ENCODE data around the gene SAP30BP. TPM values are rescaled to one million over a fixed set of nuclear protein-coding genes. Genes with fewer than 3 reads are reported as not detected.
A peak's percentile ranks its signal among the peaks of the same experiment; 100 is the strongest.

SAP30BP gene
- total RNA-seq, 1 experiment from 2014 or later = 149 TPM

DNA sequence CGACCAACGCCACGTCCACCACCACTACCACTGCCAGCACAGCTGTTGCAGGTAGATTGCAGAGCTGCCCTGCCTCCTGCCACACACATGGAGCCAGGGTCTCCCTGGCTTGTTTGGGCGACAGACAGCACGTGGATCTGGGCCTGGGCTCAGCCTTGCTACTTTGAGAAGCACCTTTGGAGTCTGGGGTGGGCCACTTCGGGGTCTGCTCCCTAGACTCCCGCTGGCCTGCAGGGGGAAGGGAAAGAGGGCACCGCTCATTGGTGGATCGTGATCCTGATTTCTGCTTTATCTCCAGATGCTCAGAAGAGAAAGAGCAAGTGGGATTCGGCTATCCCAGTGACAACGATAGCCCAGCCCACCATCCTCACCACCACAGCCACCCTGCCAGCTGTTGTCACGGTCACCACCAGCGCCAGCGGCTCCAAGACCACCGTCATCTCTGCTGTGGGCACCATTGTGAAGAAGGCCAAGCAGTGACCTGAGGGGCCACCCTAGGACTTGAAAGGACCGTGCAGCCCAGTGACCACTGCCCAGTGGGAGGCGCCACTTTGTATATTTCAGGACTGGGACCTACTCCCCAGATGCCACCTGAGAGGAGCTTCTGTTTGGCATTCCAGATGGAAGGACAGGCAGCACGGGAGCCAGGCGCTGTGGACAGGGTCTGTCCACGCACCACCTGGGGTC lies 39.0 kb downstream of the SAP30BP start:
- intact Hi-C loops (cut with micrococcal nuclease) = loop anchor here (2.0 kb wide), 1 partner anchor 15 kb away; the partner anchor contains the start of gene ITGB4
- peak overlapping the region; percentile 64 for H3K9ac ChIP-seq (ENCODE audit: low read length)
- H2AFZ ChIP-seq (ENCODE audit: low read depth, low read length, poor library complexity, severe bottlenecking) = no peak overlapping the region
- no peaks in the 10 kb centered on the region for H4K20me1 ChIP-seq (ENCODE audit: insufficient read depth)
- no peaks in the 10 kb centered on the region for H3K9me2 ChIP-seq (ENCODE audit: insufficient read depth)
- peaks cover 4% of the 10 kb centered on the region; the same call in 1 of the 2 replicates for H3K79me2 ChIP-seq (ENCODE audit: insufficient read depth, low read length)
- no peaks in the 10 kb centered on the region for H3K9me3 ChIP-seq (ENCODE audit: control insufficient read depth in 1 of 2, insufficient read depth in 1 of 2, low read depth in 1 of 2, low read length in 2 of 2)
- ChIA-PET POLR2A (interaction anchor here (0.7 to 5.4 kb wide), 6 partner anchors 13 to 170 kb away, joined by 3 to 45 read pairs (median 13); partner anchors contain the start of gene ITGB4), RAD21 (ENCODE audit: low non-redundant PET in 1 of 2, low total read pairs in 2 of 2, uncharacterized antibody in 2 of 2, unreplicated experiment in 2 of 2) (interaction anchor here (1.0 to 1.6 kb wide), 3 partner anchors 10 to 31 kb away, joined by 3 to 5 read pairs (median 4); no protein-coding TSS in a partner anchor), CTCF (interaction anchor here (1.2 to 2.6 kb wide), 7 partner anchors 11 to 73 kb away, joined by 4 to 17 read pairs (median 12); partner anchors contain the start of genes ITGB4 and SMIM5)
- H3K4me3 ChIP-seq (replicated peaks in 1 of 2; ENCODE audit: low read depth in 1 of 2, low read length in 2 of 2) = peak overlapping the region in 1 of 2 experiments; percentile 43; a peak in 2 of 4 replicates
- H3K27ac ChIP-seq (ENCODE audit: low read depth, low read length) = peak overlapping the region; percentile 85
- no peaks in the 10 kb centered on the region for H3K27me3 ChIP-seq (ENCODE audit: insufficient read depth, low read length)
- DNase-seq (ENCODE audit: low read depth, low spot score) (no peak), ATAC-seq (no peak; the same call in 1 of the 2 replicates)
- BruUV-seq (replicated peaks) = no TSS peak
- H3K4me1 ChIP-seq (ENCODE audit: control insufficient read depth in 1 of 2, insufficient read depth in 2 of 2, low read length in 2 of 2) = peaks cover 58 to 96% of the 10 kb centered on the region in 2 experiments
- peaks cover 24 to 63% of the 10 kb centered on the region in 2 experiments for H3K36me3 ChIP-seq (ENCODE audit: control insufficient read depth in 1 of 2, insufficient read depth in 2 of 2, low read length in 2 of 2)
- peak overlapping the region; percentile 86 for H3K4me2 ChIP-seq (ENCODE audit: low read length)
- TF ChIP-seq, protein P1, sequence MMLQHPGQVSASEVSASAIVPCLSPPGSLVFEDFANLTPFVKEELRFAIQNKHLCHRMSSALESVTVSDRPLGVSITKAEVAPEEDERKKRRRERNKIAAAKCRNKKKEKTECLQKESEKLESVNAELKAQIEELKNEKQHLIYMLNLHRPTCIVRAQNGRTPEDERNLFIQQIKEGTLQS (IDR thresholded peaks at IDR 0.05) = no peak
- no peak for TF ChIP-seq ZNF274 (IDR thresholded peaks at IDR 0.05; ENCODE audit: low read depth, low read length)
- TF ChIP-seq, protein P2, sequence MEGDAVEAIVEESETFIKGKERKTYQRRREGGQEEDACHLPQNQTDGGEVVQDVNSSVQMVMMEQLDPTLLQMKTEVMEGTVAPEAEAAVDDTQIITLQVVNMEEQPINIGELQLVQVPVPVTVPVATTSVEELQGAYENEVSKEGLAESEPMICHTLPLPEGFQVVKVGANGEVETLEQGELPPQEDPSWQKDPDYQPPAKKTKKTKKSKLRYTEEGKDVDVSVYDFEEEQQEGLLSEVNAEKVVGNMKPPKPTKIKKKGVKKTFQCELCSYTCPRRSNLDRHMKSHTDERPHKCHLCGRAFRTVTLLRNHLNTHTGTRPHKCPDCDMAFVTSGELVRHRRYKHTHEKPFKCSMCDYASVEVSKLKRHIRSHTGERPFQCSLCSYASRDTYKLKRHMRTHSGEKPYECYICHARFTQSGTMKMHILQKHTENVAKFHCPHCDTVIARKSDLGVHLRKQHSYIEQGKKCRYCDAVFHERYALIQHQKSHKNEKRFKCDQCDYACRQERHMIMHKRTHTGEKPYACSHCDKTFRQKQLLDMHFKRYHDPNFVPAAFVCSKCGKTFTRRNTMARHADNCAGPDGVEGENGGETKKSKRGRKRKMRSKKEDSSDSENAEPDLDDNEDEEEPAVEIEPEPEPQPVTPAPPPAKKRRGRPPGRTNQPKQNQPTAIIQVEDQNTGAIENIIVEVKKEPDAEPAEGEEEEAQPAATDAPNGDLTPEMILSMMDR (IDR thresholded peaks at IDR 0.05 in 2 of 3, conservative IDR thresholded peaks at IDR 0.05 in 1 of 3; ENCODE audit: borderline replicate concordance in 1 of 3, insufficient read depth in 1 of 3, low read depth in 2 of 3, low read length in 2 of 3) = peak in 2 of 3 experiments; percentile 32 to 67; a peak in 3 of 6 replicates
